HG02884 (cell line): Measurements from ENCODE around the gene TCEAL9.
"Not testable (repeated sequence)": the region's sequence is repeated elsewhere in the genome, so short reads cannot be mapped to it uniquely, and the experiment has no call there.

Source experiments
- ATAC-seq: cut with Tn5 transposase; IDR thresholded peaks from one replicate; pipeline ENCODE4 v1.9.1; 2021; ENCODE audit warnings: mild to moderate bottlenecking, moderate library complexity; ENCODE audit not compliant: unreplicated experiment

The TCEAL9 gene

GRCh38 chrX:103372886-103373285 lies 16.6 kb downstream of the TCEAL9 start:
- ATAC-seq, result no peak

- no peak for ATAC-seq
These were observed 17.3 kb downstream of the TCEAL9 start for GRCh38 chrX:103373581-103373980.

- ATAC-seq, result peak; percentile 59
These were observed 20.0 kb downstream of the TCEAL9 start, which contains the start of gene BEX3 for GRCh38 chrX:103376118-103376978. Gene BEX3, plus strand, starts transcription at chrX:103376538. Its CDS starts 984 bp downstream, at chrX:103377522.

GRCh38 chrX:103376979-103377324 lies 20.6 kb downstream of the TCEAL9 start:
- ATAC-seq, result no peak

GRCh38 chrX:103378990-103379389 lies 22.7 kb downstream of the TCEAL9 start:
- no peak for ATAC-seq

GRCh38 chrX:103382877-103383276 lies 26.6 kb downstream of the TCEAL9 start:
- no peak for ATAC-seq

GRCh38 chrX:103384672-103385071 lies 28.4 kb downstream of the TCEAL9 start:
- no peak for ATAC-seq

GRCh38 chrX:103385283-103385830 lies 29.1 kb downstream of the TCEAL9 start:
- not testable (repeated sequence) for ATAC-seq

GRCh38 chrX:103386332-103386731 lies 30.0 kb downstream of the TCEAL9 start:
- ATAC-seq, result no peak

GRCh38 chrX:103393487-103393886 lies 37.2 kb downstream of the TCEAL9 start:
- no peak for ATAC-seq

GRCh38 chrX:103396186-103396585 lies 39.9 kb downstream of the TCEAL9 start:
- ATAC-seq, result no peak

- no peak for ATAC-seq
These were observed 40.4 kb downstream of the TCEAL9 start for GRCh38 chrX:103396660-103397059.

GRCh38 chrX:103397707-103398106 lies 41.4 kb downstream of the TCEAL9 start:
- no peak for ATAC-seq

GRCh38 chrX:103398421-103398864 lies 42.1 kb downstream of the TCEAL9 start:
- no peak for ATAC-seq

GRCh38 chrX:103399744-103400143 lies 43.4 kb downstream of the TCEAL9 start:
- ATAC-seq, result no peak

GRCh38 chrX:103400931-103401330 lies 44.6 kb downstream of the TCEAL9 start:
- no peak for ATAC-seq

- peak; percentile 98 for ATAC-seq
These were observed 48.1 kb downstream of the TCEAL9 start for GRCh38 chrX:103404231-103405008.

- no peak for ATAC-seq
These were observed 48.7 kb downstream of the TCEAL9 start for GRCh38 chrX:103405009-103405333.

GRCh38 chrX:103406256-103406655 lies 50.0 kb downstream of the TCEAL9 start:
- ATAC-seq, result no peak

- no peak for ATAC-seq
These were observed 51.5 kb downstream of the TCEAL9 start for GRCh38 chrX:103407776-103408175.
